GM21737 (cell line): ENCODE results near the gene LHFPL6.

Experiments
- ATAC-seq: cut with Tn5 transposase; IDR thresholded peaks from one replicate; pipeline ENCODE4 v1.9.1; 2021; ENCODE audit warnings: mild to moderate bottlenecking, moderate library complexity; ENCODE audit not compliant: unreplicated experiment

Gene LHFPL6

GRCh38 chr13:39419068-39419467, 183.9 kb downstream of the LHFPL6 start:
- no peak for ATAC-seq

- no peak for ATAC-seq
Measured at GRCh38 chr13:39418424-39418823, 184.6 kb downstream of the LHFPL6 start.

GRCh38 chr13:39417643-39418042, 185.3 kb downstream of the LHFPL6 start:
- no peak for ATAC-seq

GRCh38 chr13:39417131-39417530, 185.9 kb downstream of the LHFPL6 start:
- no peak for ATAC-seq

GRCh38 chr13:39415008-39415802, 187.8 kb downstream of the LHFPL6 start:
- ATAC-seq: no peak

GRCh38 chr13:39414339-39414738, 188.7 kb downstream of the LHFPL6 start:
- no peak for ATAC-seq

- no peak for ATAC-seq
Measured at GRCh38 chr13:39411511-39411910, 191.5 kb downstream of the LHFPL6 start.

- ATAC-seq: no peak
Measured at GRCh38 chr13:39410964-39411363, 192.0 kb downstream of the LHFPL6 start.

GRCh38 chr13:39410096-39410901, 192.7 kb downstream of the LHFPL6 start:
- no peak for ATAC-seq

- ATAC-seq: no peak
Measured at GRCh38 chr13:39408512-39408911, 194.5 kb downstream of the LHFPL6 start.

- no peak for ATAC-seq
Measured at GRCh38 chr13:39407786-39408185, 195.2 kb downstream of the LHFPL6 start.

GRCh38 chr13:39407138-39407537, 195.9 kb downstream of the LHFPL6 start:
- ATAC-seq: no peak

GRCh38 chr13:39406688-39407087, 196.3 kb downstream of the LHFPL6 start:
- no peak for ATAC-seq

- no peak for ATAC-seq
Measured at GRCh38 chr13:39405596-39406205, 197.3 kb downstream of the LHFPL6 start.

- ATAC-seq: no peak
Measured at GRCh38 chr13:39405107-39405506, 197.9 kb downstream of the LHFPL6 start.

GRCh38 chr13:39403106-39403505, 199.9 kb downstream of the LHFPL6 start:
- no peak for ATAC-seq

GRCh38 chr13:39402221-39402970, 200.6 kb downstream of the LHFPL6 start:
- ATAC-seq: no peak

GRCh38 chr13:39401756-39402155, 201.2 kb downstream of the LHFPL6 start:
- ATAC-seq: no peak

GRCh38 chr13:39401046-39401705, 201.8 kb downstream of the LHFPL6 start:
- no peak for ATAC-seq

GRCh38 chr13:39399102-39399501, 203.9 kb downstream of the LHFPL6 start:
- ATAC-seq: no peak

- no peak for ATAC-seq
Measured at GRCh38 chr13:39397896-39398265, 205.1 kb downstream of the LHFPL6 start.
